Measurements from ENCODE around the gene TRIM9.
"Not testable (repeated sequence)": the region's sequence is repeated elsewhere in the genome, so short reads cannot be mapped to it uniquely, and the experiment has no call there.

DNA sequence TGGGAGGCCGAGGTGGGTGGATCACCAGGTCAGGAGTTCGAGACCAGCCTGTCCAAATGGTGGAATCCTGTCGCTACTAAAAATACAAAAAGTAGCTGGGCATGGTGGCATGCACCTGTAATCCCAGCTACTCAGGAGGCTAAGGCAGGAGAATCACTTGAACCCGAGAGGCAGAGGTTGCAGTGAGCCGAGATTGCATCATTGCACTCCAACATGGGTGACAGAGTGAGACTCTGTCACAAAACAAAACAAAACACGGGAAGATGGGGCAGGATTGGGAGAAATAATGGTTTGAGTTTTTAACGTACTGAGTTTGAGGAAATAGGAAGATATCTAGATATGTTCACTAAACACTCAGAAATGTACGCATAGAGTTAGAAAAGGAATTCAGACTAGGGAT is 153.3 kb downstream of the TRIM9 start:
- TF ChIP-seq, protein P1, sequence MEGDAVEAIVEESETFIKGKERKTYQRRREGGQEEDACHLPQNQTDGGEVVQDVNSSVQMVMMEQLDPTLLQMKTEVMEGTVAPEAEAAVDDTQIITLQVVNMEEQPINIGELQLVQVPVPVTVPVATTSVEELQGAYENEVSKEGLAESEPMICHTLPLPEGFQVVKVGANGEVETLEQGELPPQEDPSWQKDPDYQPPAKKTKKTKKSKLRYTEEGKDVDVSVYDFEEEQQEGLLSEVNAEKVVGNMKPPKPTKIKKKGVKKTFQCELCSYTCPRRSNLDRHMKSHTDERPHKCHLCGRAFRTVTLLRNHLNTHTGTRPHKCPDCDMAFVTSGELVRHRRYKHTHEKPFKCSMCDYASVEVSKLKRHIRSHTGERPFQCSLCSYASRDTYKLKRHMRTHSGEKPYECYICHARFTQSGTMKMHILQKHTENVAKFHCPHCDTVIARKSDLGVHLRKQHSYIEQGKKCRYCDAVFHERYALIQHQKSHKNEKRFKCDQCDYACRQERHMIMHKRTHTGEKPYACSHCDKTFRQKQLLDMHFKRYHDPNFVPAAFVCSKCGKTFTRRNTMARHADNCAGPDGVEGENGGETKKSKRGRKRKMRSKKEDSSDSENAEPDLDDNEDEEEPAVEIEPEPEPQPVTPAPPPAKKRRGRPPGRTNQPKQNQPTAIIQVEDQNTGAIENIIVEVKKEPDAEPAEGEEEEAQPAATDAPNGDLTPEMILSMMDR (conservative IDR thresholded peaks at IDR 0.05; ENCODE audit: low read length), result not testable (repeated sequence)
- TF ChIP-seq EZH2phosphoT487 (IDR thresholded peaks at IDR 0.05; ENCODE audit: borderline replicate concordance), result not testable (repeated sequence)
